COR-L47 (cell line): ENCODE results near the gene GPHN.
A peak's percentile ranks its signal among the peaks of the same experiment; 100 is the strongest.
"Not testable (repeated sequence)": the region's sequence is repeated elsewhere in the genome, so short reads cannot be mapped to it uniquely, and the experiment has no call there.

Experiments
- DNase-seq: peaks from one replicate; lab custom pipeline; 2025; lab: John Stamatoyannopoulos, UW

GPHN gene

DNA sequence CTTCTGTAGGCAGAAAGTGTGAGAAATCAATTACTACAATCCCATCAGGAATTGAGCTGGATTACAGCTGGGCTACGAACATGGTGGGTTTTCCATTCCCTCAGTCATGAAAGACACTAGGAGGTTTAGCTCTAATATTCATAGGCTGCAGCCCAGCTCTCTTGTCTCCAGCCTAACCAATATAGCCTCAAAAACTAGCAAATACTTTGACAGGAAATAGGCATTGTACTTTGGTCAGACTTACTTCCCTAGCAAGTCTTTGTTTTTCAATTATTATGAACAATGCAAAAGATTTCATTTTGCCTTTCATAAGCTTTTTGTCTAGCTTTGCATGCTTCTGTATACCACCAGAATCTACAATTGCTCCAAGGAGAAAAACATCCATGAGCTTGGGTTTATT, 296.2 kb downstream of the GPHN start:
- DNase-seq = no peak

DNA sequence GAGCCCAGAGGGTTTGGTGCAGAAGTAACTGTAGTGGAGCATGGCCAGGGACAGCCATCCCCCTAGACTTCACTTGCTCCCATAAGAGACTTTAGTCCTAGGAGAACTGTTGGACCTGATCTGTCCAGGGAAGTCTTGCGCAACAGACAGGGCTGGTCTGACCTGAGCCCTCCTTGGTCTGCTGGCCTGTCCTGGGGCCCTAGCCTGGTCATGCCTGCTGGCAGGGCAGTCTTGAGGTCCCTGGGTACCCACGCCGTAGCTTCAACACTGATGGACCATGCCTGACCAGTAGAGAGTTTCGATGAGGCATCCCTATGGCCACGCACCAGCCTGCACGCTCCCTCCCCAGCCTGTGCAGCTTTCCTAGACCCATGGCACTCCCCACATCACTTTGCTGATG, 305.7 kb downstream of the GPHN start:
- DNase-seq = no peak

DNA sequence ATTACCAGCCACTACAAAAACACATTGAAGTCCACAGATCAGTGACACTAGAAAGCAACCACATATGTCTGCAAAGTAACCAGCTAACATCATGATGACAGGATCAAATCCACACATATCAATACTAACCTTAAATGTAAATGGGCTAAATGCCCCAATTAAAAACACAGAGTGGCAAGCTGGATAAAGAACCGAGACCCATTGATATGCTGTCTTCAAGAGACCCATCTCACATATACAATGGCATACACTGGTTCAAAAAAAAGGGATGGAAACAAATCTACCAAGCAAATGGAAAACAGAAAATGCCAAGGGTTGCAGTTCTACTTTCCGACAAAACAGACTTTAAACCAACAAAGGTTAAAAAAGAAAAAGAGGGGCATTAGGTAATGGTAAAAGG, 307.7 kb downstream of the GPHN start:
- no peak for DNase-seq

DNA sequence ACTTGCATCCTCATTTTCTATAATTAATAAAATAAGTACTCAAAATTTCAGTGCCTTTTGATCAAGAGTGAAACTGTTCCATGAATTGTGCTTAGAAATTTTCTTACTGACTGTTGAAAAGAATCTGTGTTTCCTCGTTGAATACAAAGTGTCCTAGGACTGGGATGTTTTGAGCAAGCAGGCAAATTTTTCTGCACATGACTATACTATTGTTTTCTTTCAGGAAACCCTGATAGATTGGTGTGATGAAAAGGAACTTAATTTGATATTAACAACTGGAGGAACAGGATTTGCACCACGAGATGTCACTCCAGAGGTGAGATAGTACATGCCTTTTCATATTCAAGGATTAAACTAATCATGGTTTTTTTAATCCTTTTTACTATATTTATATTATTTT, 316.3 kb downstream of the GPHN start:
- DNase-seq = no peak

DNA sequence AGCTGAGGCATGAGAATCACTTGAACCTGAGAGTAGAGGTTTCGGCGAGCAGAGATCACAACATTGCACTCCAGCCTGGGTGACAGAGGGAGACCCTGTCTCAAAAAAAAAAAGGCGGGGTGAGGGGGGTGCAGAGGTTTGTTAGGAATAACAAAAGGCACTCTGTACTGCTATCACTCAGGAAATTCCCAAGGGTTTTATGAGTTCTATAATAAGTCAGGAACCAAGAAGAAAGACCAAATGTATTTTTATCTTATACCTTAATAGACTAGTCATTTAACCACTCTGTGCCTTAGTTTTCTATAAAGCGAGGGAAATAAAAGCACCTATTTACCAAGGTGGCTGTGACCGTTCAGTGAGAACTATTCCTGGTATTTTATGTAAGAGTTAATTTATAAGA, 319.2 kb downstream of the GPHN start:
- no peak for DNase-seq

DNA sequence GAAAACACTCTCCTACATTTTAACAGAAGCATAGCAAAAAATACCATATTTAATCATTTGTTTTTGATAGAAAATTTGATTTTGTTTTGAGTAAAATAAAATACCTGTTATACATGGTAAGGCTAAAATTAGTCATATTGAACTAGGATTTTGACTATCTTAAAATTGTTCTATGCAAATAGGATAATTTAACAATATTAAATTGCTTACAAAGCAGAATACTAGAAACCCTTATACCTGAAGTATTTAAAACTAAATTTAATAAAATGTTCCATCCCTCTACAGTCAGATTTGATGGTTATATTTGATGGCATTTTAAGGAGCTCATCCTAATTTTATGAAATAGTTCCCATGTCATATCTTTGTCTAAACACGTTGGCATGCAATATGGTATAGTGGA, 323.2 kb downstream of the GPHN start:
- DNase-seq = no peak

DNA sequence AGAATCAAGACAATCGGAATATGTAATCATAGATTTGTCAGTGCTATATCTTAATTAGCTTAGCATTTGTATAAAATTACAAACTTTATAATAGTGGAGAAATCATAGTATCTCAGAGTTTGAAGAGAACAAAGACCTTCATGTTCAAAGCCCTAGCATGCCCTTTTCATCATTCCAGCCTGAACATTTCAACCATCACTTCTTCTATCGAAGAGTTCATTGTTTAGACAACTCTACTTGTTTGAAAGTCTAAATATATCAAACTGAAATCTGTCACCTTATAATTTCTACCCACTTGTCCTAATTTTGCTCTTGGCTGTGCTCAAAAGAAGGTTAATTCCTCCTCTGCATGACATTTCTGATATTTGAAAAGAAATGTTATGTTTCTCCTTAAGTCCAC, 325.9 kb downstream of the GPHN start:
- DNase-seq = no peak

DNA sequence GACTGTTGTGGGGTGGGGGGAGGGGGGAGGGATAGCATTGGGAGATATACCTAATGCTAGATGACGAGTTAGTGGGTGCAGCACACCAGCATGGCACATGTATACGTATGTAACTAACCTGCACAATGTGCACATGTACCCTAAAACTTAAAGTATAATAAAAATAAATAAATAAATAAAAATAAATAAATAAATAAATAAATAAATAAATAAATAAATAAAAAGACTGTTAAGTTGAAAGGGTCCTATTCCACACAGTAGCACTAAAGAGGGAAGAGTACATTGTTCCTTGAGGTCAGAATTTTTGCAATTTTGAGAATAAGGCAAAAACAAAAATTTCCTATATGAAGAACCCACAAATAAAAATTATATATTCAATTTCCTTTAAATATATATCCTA, 329.5 kb downstream of the GPHN start:
- DNase-seq = not testable (repeated sequence)

DNA sequence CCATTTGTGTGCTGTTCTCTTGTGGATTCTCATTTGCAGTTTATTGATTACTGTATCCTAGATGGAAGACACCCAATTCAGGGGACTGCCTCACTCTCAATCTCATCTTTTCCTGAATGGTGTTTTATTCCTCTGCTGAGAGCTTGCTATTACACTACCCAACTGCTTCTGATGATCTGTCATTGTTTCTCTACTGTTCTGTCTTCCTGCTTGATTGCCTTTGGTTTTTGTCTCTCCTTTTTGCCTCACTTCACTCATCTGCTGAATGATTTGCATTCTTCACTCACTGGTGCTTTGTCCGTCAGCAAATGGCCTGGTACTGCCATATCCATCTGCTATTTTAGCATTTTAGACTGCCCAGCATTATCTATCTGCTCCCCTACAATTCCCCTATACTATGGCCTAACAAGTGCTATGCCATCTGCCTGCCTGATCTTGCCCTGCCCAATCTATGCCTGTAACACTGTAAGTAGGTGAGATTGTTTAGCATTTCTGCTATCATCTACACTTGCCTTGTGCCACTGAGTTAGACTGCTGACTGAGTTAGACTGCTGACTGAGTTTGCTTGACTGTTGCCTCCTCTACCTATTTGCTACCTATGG, 335.1 kb downstream of the GPHN start:
- no peak for DNase-seq

DNA sequence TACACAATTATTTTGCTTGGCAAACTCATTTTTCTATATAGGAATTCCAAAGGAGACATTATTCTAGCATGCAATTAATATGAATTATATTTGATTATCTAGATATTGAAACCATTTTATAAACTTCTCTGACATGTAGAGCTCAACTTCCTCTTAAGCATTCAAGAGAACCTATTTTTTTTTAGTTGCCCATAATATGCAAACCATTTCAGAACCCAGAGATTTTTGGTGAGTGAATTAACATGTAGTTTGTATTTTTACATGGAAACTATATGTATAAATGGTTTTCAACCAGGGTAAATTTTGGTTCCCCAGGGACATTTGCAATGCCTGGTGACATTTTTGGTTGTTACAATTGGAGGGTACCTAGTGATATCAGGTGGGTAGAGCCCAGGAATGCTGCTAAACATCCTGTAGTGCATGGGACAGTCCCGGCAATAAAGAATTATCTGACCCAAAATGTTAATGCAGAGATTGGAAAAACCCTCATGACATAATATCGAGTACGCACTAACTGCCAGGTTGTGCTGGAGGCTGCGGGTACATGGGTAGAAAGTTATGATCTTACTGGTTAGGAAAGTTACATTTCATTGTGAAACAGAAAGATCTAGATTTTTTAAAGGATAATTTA, 342.4 kb downstream of the GPHN start:
- DNase-seq = no peak

DNA sequence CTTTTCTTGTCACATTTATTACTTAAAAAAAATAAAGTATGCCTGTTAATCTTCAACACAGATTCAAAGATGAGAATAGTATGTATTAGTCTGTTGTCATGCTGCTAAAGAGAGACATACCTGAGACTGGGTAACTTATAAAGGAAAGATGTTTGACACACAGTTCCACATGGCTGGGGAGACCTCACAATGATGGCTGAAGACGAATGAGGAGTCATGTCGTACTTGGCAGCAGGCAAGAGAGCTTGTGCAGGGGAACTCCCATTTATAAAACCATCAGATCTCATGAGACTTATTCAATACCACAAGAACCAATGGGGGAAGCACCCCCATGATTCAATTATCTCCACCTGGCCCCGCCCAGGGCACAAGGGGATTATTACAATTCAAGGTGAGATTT, 345.4 kb downstream of the GPHN start:
- DNase-seq = no peak

DNA sequence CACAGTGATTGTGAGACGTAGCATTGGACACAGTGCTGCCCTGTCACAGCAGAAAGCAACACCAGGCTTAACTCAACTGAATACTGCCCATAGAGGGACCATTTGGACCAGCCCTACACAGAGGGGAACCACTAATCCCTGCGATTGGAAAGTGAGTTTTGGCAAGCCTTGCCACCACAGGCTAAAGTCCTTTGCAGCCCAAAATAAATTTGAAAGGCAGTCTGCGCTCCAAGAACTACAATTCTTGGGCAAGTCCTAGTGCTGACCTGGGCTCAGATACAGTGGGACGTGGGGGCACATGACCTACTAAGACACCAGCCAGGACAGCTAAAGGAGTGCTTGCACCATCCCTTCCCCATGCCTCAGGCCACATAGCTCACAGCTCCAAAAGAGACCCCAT, 349.9 kb downstream of the GPHN start:
- DNase-seq = no peak

DNA sequence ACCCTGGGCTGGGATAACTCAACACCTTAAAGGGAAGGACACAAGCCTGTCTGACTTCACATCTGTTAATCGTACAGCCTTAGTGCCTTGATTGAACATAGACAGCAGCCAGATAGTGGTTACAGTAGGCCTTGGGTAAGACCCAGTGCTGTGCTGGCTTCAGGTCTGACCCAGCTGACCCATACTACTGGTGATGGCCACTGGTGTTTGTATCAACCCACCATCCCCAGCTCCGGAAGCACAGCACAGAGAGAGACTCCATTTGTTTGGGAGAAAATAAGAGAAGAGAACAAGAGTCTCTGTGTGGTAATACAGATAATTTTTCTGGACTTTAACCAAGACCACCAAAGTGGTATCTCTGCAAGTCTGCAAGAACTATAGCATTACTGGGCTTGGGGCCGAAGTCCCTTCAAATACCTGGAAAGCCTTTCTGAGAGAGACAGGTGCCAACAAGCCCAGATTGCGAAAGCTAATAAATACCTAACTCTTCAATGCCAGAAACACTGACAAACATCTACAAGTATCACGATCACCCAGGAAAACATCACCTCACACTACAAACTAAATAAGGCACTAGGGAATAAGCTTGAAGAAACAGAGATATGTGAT, 351.2 kb downstream of the GPHN start:
- no peak for DNase-seq

DNA sequence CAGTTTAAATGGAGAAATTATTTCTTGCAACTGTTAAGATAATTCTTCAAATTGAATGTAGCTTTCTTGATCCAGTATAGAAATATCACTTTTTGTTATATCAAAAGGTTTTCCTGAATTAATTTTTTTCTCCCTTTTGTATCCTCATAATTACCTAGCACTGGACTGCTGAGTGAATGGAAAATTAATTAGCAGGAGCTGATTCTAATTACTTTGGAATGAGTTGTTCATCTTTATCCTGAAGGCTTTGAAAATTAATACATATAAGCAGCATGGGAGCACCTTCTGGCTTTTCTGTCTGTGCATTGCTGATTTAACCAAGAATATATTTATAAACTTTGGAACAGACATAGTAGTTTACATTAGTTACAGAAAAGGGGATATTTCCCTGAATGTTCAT, 373.6 kb downstream of the GPHN start:
- no peak for DNase-seq

DNA sequence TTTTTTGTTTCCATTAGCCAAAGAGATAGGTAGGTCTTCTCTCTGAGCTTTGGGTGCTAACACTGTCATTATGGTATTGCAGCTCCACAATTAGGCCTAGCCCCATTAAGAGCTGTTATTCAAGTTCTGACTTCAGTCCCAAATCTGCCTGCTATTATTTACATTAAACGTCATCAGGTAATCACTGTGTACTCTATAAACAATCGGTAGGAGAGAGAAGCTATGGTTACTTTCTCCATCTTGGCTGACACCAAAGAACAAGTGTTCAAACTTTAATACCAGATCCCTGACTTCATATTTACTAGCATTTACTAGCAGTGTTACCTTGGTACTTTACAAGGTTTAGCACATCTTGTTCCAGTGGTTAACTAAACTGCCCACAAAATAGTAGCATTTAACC, 376.2 kb downstream of the GPHN start:
- peak; percentile 11 for DNase-seq

DNA sequence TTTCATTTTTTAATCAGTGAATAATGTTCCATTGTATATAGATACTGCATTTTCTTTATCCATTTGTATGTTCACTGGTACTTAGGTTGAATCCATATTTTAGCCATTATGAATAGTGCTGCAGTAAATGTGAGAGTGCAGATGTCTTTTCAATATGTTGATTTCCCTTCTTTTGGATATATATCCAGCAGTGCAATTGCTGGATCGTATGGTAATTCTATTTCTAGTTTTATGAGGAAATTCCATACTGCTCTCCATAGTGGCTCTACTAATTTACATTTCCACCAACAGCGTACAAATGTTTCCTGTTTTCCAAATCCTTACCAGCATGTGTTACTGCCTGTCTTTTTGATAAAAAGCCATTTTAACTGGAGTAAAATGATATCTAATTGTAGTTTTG, 392.8 kb downstream of the GPHN start:
- DNase-seq = no peak

DNA sequence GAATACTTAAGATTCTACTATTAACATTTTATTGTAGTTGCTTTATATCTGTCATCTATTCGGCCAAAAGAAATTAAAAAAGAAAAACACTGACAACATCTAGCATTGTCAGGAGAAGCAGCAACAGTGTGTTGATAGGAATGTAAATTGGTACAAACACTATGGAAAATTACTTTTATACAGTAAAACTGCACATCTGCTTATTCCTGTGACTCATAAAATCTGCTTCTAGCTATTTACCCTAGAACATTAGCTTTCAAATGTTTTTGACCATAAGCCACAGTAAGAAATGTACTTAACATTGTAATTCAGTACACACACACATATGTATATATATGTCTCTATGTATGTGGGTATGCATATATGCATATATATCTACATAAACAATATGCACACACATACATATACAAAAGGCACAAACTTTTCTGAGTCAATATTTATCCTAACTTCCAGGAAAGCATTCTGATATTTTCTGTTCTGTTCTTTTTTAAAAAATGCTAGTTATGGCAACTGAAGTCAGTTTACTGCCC, 402.4 kb downstream of the GPHN start:
- DNase-seq = no peak

DNA sequence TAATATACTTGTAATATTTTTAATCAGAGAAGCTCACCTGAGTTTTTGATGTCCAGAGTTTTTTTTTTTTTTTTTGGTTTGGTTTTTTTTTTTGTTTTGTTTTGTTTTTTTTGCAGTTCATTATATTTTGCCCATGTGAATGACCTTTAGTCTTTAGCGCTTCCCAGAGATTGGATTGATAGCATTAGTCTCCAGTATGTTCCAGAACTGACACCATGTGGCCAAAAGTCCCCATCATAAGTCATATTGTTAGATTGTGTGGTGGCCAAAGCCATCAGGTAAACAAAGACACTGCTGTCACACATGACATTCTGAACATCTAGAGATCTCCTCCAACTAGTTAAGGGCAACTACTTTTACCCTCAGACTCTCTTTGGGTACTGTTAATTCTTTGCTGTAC, 408.5 kb downstream of the GPHN start:
- DNase-seq = no peak

DNA sequence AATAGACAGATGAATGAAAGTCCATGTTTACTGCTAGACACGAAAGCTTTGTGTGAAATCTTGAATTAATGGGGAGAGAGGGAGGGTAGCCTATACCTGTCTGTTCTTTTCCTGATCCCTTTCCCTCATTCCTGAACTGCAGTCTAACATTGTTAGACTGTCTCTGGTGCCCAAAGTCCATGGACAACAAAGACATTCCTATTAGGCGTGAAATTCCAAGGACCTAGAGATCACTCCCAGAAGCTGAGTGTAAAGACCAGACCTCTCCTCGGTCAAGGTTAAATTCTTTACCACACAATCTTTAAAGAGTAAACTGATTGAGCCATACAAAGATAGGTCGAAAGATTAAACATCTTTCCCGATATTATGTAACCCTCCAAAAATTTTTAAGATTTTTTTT, 410.6 kb downstream of the GPHN start:
- no peak for DNase-seq

DNA sequence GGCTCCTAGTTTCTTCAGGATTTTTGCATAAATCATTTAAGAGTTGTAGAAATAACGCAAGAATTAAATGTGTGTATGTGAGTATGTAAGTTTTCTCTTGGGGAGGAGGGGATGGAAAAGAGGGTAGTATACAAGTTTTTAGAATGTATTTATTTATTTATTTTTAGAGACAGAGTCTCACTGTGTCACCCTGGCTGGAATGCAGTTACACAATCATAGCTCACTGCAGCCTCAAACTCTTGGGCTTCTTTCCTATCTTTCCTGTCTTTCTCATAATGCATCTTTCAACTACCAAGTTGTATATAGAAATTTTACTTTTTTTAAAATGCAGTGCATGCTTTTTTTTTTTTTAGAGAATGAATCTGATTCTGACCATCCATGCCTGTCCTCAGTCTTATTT, 412.2 kb downstream of the GPHN start:
- no peak for DNase-seq

DNA sequence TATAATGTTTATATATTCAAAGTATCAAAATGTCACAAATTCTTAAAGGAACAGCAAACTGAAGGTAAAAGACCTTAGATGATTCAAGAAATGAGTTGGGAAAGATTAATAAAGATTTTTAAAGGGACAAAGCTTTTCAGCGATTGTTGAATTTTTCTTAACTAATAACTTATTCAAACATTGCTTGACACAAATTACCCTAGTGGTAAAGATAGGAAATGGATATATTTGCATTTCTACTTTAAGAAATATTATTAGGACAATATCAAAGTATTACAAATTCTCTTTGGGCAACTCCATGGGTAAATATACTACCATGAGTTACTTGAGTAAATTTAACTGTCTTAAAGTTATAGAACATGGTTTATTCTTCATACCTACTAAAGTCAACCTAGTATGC, 415.3 kb downstream of the GPHN start:
- no peak for DNase-seq

DNA sequence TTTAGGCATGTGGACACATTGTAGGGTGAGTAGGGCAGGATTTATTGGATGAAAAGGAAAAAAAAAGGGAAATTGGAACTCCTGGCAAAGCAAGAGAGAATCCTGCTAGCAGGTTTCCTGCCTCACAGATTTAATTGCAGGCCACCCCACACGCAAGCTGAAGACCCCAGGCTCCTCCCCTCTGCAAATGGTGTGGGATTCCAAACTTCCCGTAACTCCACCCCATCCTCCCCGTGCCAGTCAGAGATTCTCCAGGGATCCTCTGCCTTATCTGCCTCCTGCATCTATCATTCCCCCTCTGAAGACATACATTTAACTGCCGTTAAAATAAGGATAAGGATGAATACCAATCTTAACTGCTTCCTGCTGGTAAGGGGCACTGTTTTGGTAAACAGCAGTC, 431.5 kb downstream of the GPHN start:
- no peak for DNase-seq

DNA sequence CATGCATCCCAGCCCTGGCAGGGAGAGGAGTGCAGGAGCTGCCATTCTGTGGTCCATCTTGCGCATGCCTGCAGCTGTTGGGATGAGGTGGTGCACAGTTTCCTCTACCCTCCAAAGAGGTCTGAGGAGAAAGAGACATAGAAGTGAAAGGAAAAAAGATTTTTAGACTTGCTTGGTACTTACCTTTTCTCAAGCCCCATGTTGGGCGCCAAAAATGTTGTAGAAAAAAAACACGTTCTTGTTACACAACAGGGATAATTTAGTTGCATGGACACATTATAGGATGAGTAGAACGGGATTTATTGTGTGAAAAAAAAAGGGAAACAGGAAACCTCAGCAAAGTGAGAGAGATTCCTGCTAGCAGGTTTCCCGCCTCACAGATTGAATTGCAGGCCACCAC, 436.9 kb downstream of the GPHN start:
- no peak for DNase-seq

DNA sequence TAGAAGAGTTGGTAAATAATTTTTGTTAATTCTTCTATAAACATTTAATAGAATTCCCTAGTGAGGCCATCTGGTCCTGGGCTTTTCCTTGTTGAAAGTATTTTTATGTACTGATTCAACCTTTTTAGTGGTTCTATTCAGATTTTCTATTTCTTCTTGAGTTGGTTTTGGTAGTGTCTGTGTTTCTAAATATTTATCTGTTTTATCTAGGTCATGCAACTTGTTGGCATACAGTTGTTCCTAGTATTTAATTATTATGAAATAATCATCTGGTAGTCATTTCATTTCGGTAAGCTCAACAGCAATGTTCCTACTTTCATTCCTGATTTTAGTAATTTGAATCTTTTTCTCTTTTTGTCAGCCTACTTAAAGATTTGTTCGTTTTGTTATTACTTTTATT, 447.2 kb downstream of the GPHN start:
- DNase-seq = no peak
